Loucy (cell line): ENCODE measurements around the gene GPC5.
"Not testable (repeated sequence)": the region's sequence is repeated elsewhere in the genome, so short reads cannot be mapped to it uniquely, and the experiment has no call there.

Source experiments
- H2AFZ ChIP-seq: fragments of 200-600 bp; sonication (generic); 2 replicates; pipeline ENCODE4 v1.6.0; 2016; ENCODE audit warnings: antibody characterized with exemption, mild to moderate bottlenecking, low read length, moderate library complexity
- H3F3A ChIP-seq: fragments of 200-600 bp; 2 replicates; pipeline ENCODE4 v1.6.0; 2016; ENCODE audit warnings: antibody characterized with exemption, low read depth, mild to moderate bottlenecking
- H3K27me3 ChIP-seq: fragments of 200-600 bp; sonication (generic); 2 replicates; pipeline ENCODE4 v1.6.1; 2014; ENCODE audit warnings: low read length, mild to moderate bottlenecking; ENCODE audit not compliant: insufficient read depth, poor library complexity, severe bottlenecking
- H3K36me3 ChIP-seq: fragments of 200-600 bp; sonication (generic); 2 replicates; pipeline ENCODE4 v1.6.1; 2016; ENCODE audit warnings: low read length; ENCODE audit not compliant: insufficient read depth
- H3K4me1 ChIP-seq: fragments of 200-600 bp; sonication (generic); 2 replicates; pipeline ENCODE4 v1.5.1; 2014; ENCODE audit warnings: low read length, mild to moderate bottlenecking; ENCODE audit not compliant: insufficient read depth, poor library complexity, severe bottlenecking
- H3K4me2 ChIP-seq: fragments of 200-600 bp; sonication (generic); 2 replicates; pipeline ENCODE4 v1.6.0; 2014; ENCODE audit warnings: antibody characterized with exemption, low read length, low read depth, mild to moderate bottlenecking; ENCODE audit not compliant: poor library complexity, severe bottlenecking
- H3K4me3 ChIP-seq: fragments of 200-600 bp; sonication (generic); 2 replicates; pipeline ENCODE4 v1.5.1; 2014; ENCODE audit warnings: low read length, mild to moderate bottlenecking, mixed read lengths; ENCODE audit not compliant: poor library complexity, severe bottlenecking
- H3K79me2 ChIP-seq: fragments of 200-600 bp; sonication (generic); 2 replicates; pipeline ENCODE4 v1.6.1; 2014; ENCODE audit warnings: low read length; ENCODE audit not compliant: insufficient read depth
- H3K9ac ChIP-seq: fragments of 200-600 bp; sonication (generic); 2 replicates; pipeline ENCODE4 v1.6.0; 2014; ENCODE audit warnings: mild to moderate bottlenecking, low read depth, low read length, moderate library complexity; ENCODE audit not compliant: poor library complexity, severe bottlenecking
- H3K9me2 ChIP-seq: fragments of 200-600 bp; sonication (generic); replicated peaks from 2 replicates; pipeline ENCODE4 v1.6.1; 2016; ENCODE audit warnings: low read depth, low read length, mixed read lengths
- H3K9me3 ChIP-seq: fragments of 200-600 bp; sonication (generic); 2 replicates; pipeline ENCODE4 v1.6.1; 2014; ENCODE audit warnings: mild to moderate bottlenecking, antibody characterized with exemption, low read length, low read depth; ENCODE audit not compliant: insufficient read depth
- H4K20me1 ChIP-seq: fragments of 200-600 bp; sonication (generic); 2 replicates; pipeline ENCODE4 v1.6.0; 2014; ENCODE audit warnings: antibody characterized with exemption, low read length, mild to moderate bottlenecking; ENCODE audit not compliant: insufficient read depth, poor library complexity, severe bottlenecking
- CTCF ChIP-seq: fragments of 200-600 bp; sonication (generic); conservative IDR thresholded peaks from 2 replicates; pipeline ENCODE4 v1.5.1; 2014; ENCODE audit warnings: mild to moderate bottlenecking, antibody characterized with exemption, low read length
- EZH2phosphoT487 ChIP-seq: fragments of 200-600 bp; IDR thresholded peaks from 2 replicates; pipeline ENCODE4 v1.6.1; 2018; ENCODE audit warnings: antibody characterized with exemption, mild to moderate bottlenecking, moderate library complexity, borderline replicate concordance

The GPC5 gene

GRCh38 chr13:91417660-91418325, 19.4 kb downstream of the GPC5 start:
- H3K79me2 ChIP-seq = no peaks in the 10 kb centered on the region

GRCh38 chr13:91426913-91427312, 28.5 kb downstream of the GPC5 start:
- H3K27me3 ChIP-seq = no peaks in the 10 kb centered on the region
- H4K20me1 ChIP-seq = no peaks in the 10 kb centered on the region
- no peaks in the 10 kb centered on the region for H3K36me3 ChIP-seq
- no peaks in the 10 kb centered on the region for H3K9me2 ChIP-seq
- no peak overlapping the region for H2AFZ ChIP-seq
- H3K4me2 ChIP-seq = no peak overlapping the region
- H3K79me2 ChIP-seq = no peaks in the 10 kb centered on the region
- no peaks in the 10 kb centered on the region for H3K4me1 ChIP-seq
- no peaks in the 10 kb centered on the region for H3F3A ChIP-seq
- no peak overlapping the region for H3K9ac ChIP-seq
- TF ChIP-seq CTCF = no peak
- no peak for TF ChIP-seq EZH2phosphoT487
- no peak overlapping the region for H3K4me3 ChIP-seq
- peaks cover 8% of the 10 kb centered on the region; the same call in 1 of the 2 replicates for H3K9me3 ChIP-seq

More at GRCh38 chr13:91417660-91418325, 19.4 kb downstream of the GPC5 start:
- H4K20me1 ChIP-seq = no peaks in the 10 kb centered on the region
- no peaks in the 10 kb centered on the region for H3K36me3 ChIP-seq
- H2AFZ ChIP-seq = no peak overlapping the region
- TF ChIP-seq EZH2phosphoT487 = no peak
- TF ChIP-seq CTCF = no peak
- H3K4me1 ChIP-seq = no peaks in the 10 kb centered on the region
- H3F3A ChIP-seq = no peaks in the 10 kb centered on the region
- H3K4me2 ChIP-seq = no peak overlapping the region
- no peak overlapping the region for H3K9ac ChIP-seq
- no peaks in the 10 kb centered on the region for H3K9me3 ChIP-seq
- H3K9me2 ChIP-seq = no peaks in the 10 kb centered on the region
- no peaks in the 10 kb centered on the region for H3K27me3 ChIP-seq
- no peak overlapping the region for H3K4me3 ChIP-seq

GRCh38 chr13:91438674-91439073, 40.3 kb downstream of the GPC5 start:
- H3K4me1 ChIP-seq, H3K4me3 ChIP-seq, H3K9me2 ChIP-seq, H3F3A ChIP-seq, H4K20me1 ChIP-seq, H2AFZ ChIP-seq, H3K9me3 ChIP-seq, H3K36me3 ChIP-seq, H3K27me3 ChIP-seq, H3K79me2 ChIP-seq, H3K9ac ChIP-seq, H3K4me2 ChIP-seq: not testable (repeated sequence)

GRCh38 chr13:91450913-91451312, 52.5 kb downstream of the GPC5 start:
- no peaks in the 10 kb centered on the region for H3K9me3 ChIP-seq
- no peaks in the 10 kb centered on the region for H3K36me3 ChIP-seq

More at GRCh38 chr13:91450913-91451312, 52.5 kb downstream of the GPC5 start:
- Histone ChIP-seq H4K20me1 (no peaks in the 10 kb centered on the region), H3K4me3 (no peak overlapping the region), H3K27me3 (no peaks in the 10 kb centered on the region), H3K79me2 (no peaks in the 10 kb centered on the region), H3K9me2 (no peaks in the 10 kb centered on the region), H2AFZ (no peak overlapping the region), H3K4me1 (no peaks in the 10 kb centered on the region), H3K4me2 (no peak overlapping the region), H3F3A (no peaks in the 10 kb centered on the region), H3K9ac (no peak overlapping the region)
- TF ChIP-seq CTCF = no peak
- TF ChIP-seq EZH2phosphoT487 = no peak
